KMS-11 (cell line): ENCODE data around the gene SLC9A9.

ENCODE experiments used
- H2AFZ ChIP-seq: fragments of 200-600 bp; sonication (generic); 2 replicates; pipeline ENCODE4 v1.6.1; 2016; ENCODE audit warnings: antibody characterized with exemption, mixed run types, low read depth
- H3K27ac ChIP-seq: fragments of 200-600 bp; sonication (generic); 2 replicates; pipeline ENCODE4 v1.6.1; 2016; ENCODE audit warnings: mild to moderate bottlenecking, mixed run types
- H3K27me3 ChIP-seq: fragments of 200-600 bp; sonication (generic); 2 replicates; pipeline ENCODE4 v1.6.1; 2017; ENCODE audit warnings: mild to moderate bottlenecking, low read depth, mixed run types, moderate library complexity; ENCODE audit not compliant: insufficient read depth
- H3K36me3 ChIP-seq: fragments of 200-600 bp; sonication (generic); 2 replicates; pipeline ENCODE4 v1.6.1; 2017; ENCODE audit warnings: mild to moderate bottlenecking, mixed run types; ENCODE audit not compliant: insufficient read depth
- H3K4me1 ChIP-seq: fragments of 200-600 bp; sonication (generic); 2 replicates; pipeline ENCODE4 v1.6.1; 2016; ENCODE audit warnings: mild to moderate bottlenecking, low read depth, mixed run types; ENCODE audit not compliant: poor library complexity, severe bottlenecking
- H3K4me2 ChIP-seq: fragments of 200-600 bp; sonication (generic); 2 replicates; pipeline ENCODE4 v1.7.0; 2016; ENCODE audit warnings: mild to moderate bottlenecking, mixed run types
- H3K4me3 ChIP-seq: fragments of 200-600 bp; sonication (generic); IDR thresholded peaks from 2 replicates; pipeline ENCODE4 v1.6.1; 2017; ENCODE audit warnings: low read depth, low read length, mixed read lengths; ENCODE audit not compliant: insufficient read depth
- H3K79me2 ChIP-seq: fragments of 200-600 bp; sonication (generic); 2 replicates; pipeline ENCODE4 v1.6.1; 2016; ENCODE audit warnings: low read depth, mixed run types; ENCODE audit not compliant: insufficient read depth
- H3K9ac ChIP-seq: fragments of 200-600 bp; sonication (generic); 2 replicates; pipeline ENCODE4 v1.6.1; 2016; ENCODE audit warnings: mild to moderate bottlenecking, mixed run types
- H4K20me1 ChIP-seq: fragments of 200-600 bp; sonication (generic); 2 replicates; pipeline ENCODE4 v1.6.1; 2016; ENCODE audit warnings: mild to moderate bottlenecking, mixed run types; ENCODE audit not compliant: insufficient read depth
- CTCF ChIP-seq: fragments of 200-600 bp; sonication (generic); conservative IDR thresholded peaks from 2 replicates; pipeline ENCODE4 v1.6.1; 2017; ENCODE audit warnings: low read depth, mild to moderate bottlenecking, antibody characterized with exemption, low read length, moderate library complexity, mixed read lengths

SLC9A9 gene

GRCh38 chr3:143658116-143658515 lies 190.2 kb downstream of the SLC9A9 start:
- Histone ChIP-seq H3K27ac (no peak overlapping the region), H3K36me3 (no peaks in the 10 kb centered on the region), H3K79me2 (no peaks in the 10 kb centered on the region), H3K27me3 (no peaks in the 10 kb centered on the region), H3K9ac (no peak overlapping the region), H3K4me2 (no peak overlapping the region), H3K4me3 (no peak overlapping the region), H4K20me1 (no peaks in the 10 kb centered on the region), H3K4me1 (peaks cover 4% of the 10 kb centered on the region), H2AFZ (no peak overlapping the region)
- no peak for TF ChIP-seq CTCF

DNA sequence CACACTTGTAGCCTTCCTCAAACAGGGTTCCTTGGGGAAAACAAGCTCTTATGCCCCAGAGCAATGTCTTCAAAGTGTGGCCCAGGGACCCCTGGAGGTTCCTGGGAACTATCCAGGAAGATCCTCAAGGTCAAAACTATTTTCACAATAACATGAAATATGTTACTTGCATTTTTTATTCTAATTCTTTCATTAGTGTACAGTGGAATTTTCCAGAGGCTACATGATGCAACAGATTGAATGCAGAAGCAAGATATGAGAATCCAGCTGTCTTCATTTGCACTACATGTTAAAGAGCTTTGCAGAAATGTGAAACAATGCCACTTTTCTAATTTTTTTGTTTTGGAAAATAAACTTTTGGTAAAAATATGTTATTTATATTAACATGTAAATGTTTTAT lies 190.9 kb downstream of the SLC9A9 start:
- Histone ChIP-seq H4K20me1 (no peaks in the 10 kb centered on the region), H3K36me3 (no peaks in the 10 kb centered on the region), H2AFZ (no peak overlapping the region), H3K4me2 (no peak overlapping the region), H3K4me1 (peaks cover 4% of the 10 kb centered on the region), H3K27me3 (no peaks in the 10 kb centered on the region), H3K27ac (no peak overlapping the region), H3K9ac (no peak overlapping the region), H3K4me3 (no peak overlapping the region), H3K79me2 (no peaks in the 10 kb centered on the region)
- TF ChIP-seq CTCF: no peak

- no peak overlapping the region for H3K4me3 ChIP-seq
- no peak for TF ChIP-seq CTCF
- no peak overlapping the region for H3K9ac ChIP-seq
These were observed 193.4 kb downstream of the SLC9A9 start for GRCh38 chr3:143654906-143655305.

GRCh38 chr3:143653935-143654334 lies 194.3 kb downstream of the SLC9A9 start:
- Histone ChIP-seq H4K20me1 (no peaks in the 10 kb centered on the region), H3K4me1 (peaks cover 4% of the 10 kb centered on the region), H3K36me3 (no peaks in the 10 kb centered on the region), H3K27me3 (no peaks in the 10 kb centered on the region), H2AFZ (no peak overlapping the region), H3K4me2 (no peak overlapping the region), H3K9ac (no peak overlapping the region), H3K27ac (no peak overlapping the region), H3K4me3 (no peak overlapping the region), H3K79me2 (no peaks in the 10 kb centered on the region)
- TF ChIP-seq CTCF: no peak

More at GRCh38 chr3:143654906-143655305, 193.4 kb downstream of the SLC9A9 start:
- H3K36me3 ChIP-seq: no peaks in the 10 kb centered on the region
- H2AFZ ChIP-seq: no peak overlapping the region
- H3K27me3 ChIP-seq: no peaks in the 10 kb centered on the region
- H3K79me2 ChIP-seq: no peaks in the 10 kb centered on the region
- no peak overlapping the region for H3K27ac ChIP-seq
- no peak overlapping the region for H3K4me2 ChIP-seq
- H4K20me1 ChIP-seq: no peaks in the 10 kb centered on the region
- H3K4me1 ChIP-seq: peaks cover 4% of the 10 kb centered on the region
